GM18868 (cell line): Measurements from ENCODE around the gene SH3RF3.
"Not testable (repeated sequence)": the region's sequence is repeated elsewhere in the genome, so short reads cannot be mapped to it uniquely, and the experiment has no call there.

Source experiments
- ATAC-seq: cut with Tn5 transposase; IDR thresholded peaks from one replicate; pipeline ENCODE4 v1.9.1; 2021; ENCODE audit warnings: mild to moderate bottlenecking, moderate library complexity; ENCODE audit not compliant: unreplicated experiment

The SH3RF3 gene

GRCh38 chr2:109527079-109527478 lies 398.1 kb downstream of the SH3RF3 start:
- ATAC-seq, result no peak

- ATAC-seq, result no peak
Observed at GRCh38 chr2:109527846-109528705, 399.1 kb downstream of the SH3RF3 start.

- ATAC-seq, result no peak
Observed at GRCh38 chr2:109528811-109529501, 400.0 kb downstream of the SH3RF3 start.

- ATAC-seq, result no peak
Observed at GRCh38 chr2:109529532-109530449, 400.8 kb downstream of the SH3RF3 start.

GRCh38 chr2:109530712-109531111 lies 401.7 kb downstream of the SH3RF3 start:
- ATAC-seq, result no peak

DNA sequence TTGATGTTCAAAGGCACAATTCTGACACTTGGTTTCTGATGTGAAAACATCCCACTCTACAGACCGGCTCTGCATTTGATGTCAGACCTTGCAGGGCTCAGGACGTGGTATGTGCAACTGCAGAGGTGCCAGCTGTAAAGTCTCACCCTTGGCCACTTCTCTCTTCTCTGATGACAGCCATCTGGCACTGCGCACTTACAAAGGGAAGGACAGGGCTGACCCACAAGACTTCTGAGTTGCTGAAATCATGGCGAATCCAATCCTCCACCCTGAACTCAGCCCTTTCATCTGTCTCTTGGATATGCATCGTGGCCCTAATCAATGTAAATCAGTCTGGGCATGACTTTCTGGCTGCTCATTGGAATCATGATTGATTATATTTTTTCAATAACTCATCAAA lies 402.2 kb downstream of the SH3RF3 start:
- no peak for ATAC-seq

DNA sequence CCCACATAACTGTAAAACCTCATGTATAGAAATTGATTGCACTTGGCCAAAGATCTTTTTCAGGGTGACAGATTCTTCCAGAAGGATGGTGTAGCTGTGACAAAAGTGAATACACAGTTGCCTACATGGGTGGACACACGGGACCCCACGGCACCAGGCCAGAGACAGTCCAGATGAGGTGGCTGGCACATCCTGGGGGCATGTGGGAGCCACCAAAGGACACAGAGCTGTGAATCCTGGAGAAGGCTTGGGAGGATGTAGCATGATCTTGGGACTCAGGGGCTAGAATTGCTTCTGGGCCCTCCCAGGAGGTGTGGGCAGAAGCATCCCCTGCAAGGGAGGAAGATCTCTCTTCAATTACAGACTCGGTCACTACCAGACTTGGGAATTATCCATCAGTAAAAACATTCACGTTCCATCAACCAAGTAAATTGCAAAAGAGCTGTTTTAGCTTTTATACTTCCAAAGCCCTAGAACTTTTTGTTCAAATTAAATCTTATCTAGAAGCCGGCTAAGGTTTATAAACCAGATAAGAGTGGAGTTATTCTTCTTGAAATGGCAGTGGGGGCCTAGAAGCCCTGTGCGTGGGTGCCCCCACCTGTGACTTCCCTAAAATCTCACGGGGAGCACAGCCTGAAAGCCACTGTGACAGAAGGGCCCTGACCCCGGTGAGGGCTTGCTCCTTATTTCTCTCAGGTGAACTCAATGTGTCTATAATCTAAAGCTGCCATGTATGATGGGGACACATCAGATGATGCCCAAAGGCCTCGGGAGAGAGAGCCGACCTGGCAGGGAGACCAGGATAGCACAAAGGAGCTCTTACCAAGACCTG lies 403.1 kb downstream of the SH3RF3 start:
- no peak for ATAC-seq

- no peak for ATAC-seq
Observed at GRCh38 chr2:109532728-109533076, 403.7 kb downstream of the SH3RF3 start.

GRCh38 chr2:109533823-109534222 lies 404.8 kb downstream of the SH3RF3 start:
- no peak for ATAC-seq

DNA sequence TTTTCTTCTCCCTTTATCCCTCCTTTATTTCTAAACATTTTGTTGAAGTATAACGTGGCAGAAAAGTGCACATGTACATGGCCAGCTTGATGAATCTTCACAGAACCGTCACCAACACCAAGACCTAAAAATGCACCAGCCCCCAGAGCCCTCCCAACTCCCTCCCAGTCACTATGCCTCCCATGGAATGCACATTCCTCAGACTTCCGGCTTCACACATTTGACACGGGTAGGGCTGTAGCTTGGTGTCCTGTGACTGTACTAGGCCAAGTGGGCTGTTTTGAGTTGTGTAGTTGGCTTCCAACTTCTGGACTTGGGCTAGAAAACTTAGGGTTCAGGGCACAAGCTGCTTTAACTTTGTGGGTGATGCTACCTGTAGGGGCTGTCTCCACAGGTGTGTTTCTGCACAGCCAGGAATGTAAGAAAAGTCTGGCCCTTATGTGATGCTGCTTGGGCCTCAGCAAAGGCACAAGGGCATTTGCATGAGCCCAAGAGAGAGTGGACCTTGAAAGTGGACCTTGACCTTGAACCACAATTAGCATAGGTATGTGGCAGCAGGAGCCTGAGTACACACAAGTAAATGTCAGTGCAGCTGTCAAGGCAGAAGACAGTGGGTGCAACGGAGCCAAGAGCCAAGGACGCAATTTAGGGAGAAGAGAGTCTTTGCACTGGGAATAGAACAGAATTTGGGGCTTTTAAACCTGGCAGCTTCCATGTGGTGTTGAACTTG lies 406.4 kb downstream of the SH3RF3 start:
- no peak for ATAC-seq

- ATAC-seq, result not testable (repeated sequence)
Observed at GRCh38 chr2:109536556-109536955, 407.6 kb downstream of the SH3RF3 start.

DNA sequence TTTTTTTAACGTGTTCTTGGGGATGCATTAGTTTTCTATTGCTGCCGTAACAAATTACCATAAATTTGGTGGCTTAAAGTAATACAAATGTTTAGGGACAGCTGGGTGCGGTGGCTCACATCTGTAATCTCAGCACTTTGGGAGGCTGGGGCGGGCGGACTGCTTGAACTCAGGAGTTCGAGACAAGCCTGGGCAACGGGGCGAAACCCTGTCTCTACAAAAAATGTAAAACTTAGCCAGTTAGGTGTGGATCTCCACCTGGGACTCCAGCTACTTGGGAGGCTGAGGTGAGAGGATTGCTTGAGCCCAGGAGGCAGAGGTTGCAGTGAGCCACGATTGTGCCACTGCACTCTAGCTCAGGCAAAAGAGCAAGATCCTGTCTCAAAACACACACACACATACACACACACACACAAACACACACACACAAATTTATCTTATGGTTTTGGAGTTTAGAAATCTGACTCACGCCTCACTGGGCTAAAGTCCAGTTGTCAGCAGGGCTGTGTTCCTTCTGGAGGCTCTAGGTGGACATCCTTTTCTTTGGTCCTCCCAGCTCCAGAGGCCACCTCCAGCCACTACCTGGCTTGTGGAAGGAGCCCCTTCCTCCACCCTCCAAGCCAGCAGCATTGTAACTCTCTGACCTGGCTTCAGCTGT lies 408.7 kb downstream of the SH3RF3 start:
- ATAC-seq, result no peak

DNA sequence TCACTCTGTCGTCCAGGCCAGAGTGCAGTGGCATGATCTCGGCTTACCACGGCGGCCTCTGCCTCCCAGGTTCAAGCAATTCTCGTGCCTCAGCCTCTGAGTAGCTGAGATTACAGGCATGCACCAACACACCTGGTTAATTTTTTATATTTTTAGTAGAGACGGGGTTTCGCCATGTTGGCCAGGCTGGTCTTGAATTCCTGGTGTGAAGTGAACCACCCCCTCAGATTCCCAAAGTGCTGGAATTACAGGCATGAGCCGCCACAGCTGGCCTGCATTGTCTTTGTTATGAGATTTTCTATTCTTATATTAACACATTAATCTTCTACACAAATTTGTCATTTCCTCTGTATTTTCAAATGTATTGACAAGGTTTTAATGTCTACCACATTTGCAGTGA lies 409.5 kb downstream of the SH3RF3 start:
- no peak for ATAC-seq

GRCh38 chr2:109542384-109542783 lies 413.4 kb downstream of the SH3RF3 start:
- no peak for ATAC-seq

DNA sequence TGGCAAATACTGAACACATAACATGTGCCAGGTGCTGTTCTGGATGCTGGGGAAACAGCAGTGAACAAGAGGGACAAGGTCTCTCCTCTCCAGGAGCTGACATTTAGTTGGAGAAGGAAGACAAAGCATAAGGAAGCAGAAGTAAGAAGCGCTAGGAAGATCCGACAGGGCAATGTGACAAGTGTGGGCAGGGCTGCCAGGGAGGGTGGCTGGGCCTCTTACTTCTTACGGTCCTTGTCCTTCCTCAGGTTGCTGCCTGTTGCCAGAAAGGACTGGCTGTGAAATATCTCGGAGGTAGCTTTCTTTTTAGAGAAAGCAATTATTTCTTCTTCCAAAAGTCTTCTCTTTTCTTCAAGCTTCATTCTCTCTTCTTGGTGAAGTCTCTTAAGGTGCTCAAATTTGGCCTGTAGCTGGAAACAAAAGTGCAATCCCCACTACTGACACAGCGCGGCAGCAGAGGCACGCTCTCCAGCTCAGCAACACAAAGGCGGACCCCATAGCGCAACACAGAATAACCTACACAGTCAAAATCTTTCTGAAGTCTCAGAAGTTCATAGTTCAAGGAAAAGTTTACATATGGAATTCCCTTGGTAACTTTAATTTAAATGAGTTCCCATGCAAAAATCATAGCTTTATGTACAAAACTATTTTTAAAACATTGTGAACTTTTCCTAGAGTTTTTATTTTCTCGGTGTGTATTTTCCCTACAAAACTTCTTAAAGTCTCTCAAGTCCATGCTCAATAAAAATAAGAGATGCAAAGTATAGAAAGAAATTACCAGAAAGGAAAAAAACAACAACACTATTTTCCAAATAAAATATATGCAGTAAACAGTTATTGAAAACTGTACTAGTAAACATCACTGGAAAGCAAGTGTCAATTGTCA lies 417.1 kb downstream of the SH3RF3 start:
- peak; percentile 87 for ATAC-seq

DNA sequence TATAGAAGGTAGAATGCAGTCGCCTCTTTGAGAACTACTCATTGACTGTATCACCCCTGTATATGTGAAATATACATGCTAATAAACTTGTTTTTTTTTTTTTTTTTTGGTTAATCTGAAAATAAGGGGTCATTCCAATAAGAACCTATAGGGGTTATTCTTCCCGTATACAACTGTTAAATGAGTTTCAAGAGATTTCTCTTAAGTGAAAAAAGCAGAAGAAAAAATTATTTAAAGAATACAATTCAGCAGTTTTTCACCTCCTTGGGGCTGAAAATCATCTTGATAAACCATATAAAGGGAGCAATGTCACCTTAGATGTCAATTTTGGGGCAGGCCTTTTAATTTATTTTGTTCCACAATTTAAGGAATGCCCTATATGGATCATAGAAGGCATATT lies 418.3 kb downstream of the SH3RF3 start:
- ATAC-seq, result no peak

DNA sequence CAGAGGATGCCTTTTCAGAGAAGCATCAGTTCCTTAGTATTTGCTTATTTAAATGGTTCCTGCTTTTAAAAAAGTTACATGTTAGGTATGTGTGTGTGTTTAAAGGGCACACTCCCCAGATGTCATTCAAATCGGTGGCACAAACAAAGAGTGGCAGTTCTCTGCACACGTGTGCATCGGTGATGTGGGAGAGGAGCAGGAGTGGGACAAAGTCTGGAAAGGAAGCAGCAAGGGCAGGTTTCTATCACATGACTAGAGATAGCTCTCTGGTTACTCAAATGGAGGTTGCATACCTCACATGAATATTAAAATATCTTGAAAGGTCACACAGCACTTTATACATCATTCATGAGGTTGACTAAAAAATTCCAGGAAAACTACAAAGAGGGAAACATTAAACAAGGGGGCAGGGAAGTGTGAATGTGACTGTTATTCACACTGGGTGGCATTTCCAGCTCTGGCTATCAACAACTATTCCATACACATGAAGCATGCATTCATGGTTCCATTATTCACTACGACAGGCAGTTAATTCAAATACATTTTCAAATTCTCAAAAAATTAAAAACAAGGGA lies 420.1 kb downstream of the SH3RF3 start:
- ATAC-seq, result no peak
